GM12865 (cell line): ENCODE results near the gene PARVA.

Source experiments
- DNase-seq: peaks from one replicate; pipeline ENCODE4 v3.0.0; 2010; ENCODE audit warnings: low read depth
- H3K4me3 ChIP-seq: 2 replicates; pipeline ENCODE4 v1.5.1; 2011; ENCODE audit warnings: mild to moderate bottlenecking, low read depth, low read length, control low read depth
- TF ChIP-seq, protein P1 (sequence below): IDR thresholded peaks from 2 replicates; pipeline ENCODE4 v1.5.1; 2011; ENCODE audit warnings: low read length, control low read depth, low read depth, inconsistent platforms; ENCODE audit not compliant: insufficient read depth; ENCODE audit errors: missing control alignments

PARVA gene

DNA sequence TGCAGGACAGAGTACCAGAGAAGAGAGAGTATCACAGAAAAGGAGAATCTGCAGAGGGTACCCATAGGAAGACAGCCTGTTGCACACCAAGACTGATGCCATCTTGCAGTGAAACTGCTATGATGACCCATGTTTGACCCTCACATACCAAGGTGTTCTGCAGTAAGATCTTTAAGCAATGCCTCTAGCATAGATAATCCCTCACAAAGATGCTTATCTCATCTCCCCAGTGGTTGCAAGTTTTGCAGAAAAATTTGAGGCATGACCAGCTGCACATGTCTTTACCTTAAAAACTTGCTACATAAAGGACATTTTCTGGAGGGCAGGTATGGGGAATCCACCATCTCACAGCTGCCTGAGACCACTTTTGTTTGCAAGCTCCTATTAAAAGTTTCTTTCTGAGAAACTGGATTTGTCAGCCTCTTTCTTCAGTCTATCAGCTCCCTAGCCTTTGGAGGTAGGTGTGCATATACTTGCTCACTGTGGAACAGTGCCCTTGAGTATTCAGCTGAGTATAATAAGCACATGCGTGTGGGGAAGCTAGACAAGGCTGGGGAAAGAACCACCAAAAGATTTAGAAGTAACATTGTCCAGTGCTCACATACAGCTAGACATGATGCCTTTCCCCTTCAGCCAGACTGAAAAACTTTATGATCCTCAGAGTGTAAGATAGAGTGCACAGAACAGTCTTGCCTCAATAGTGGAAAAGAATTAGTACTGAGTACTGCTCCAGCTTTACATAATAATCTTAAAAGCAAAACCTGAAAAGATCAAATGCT, 196.5 kb downstream of the PARVA start:
- TF ChIP-seq, protein P1, sequence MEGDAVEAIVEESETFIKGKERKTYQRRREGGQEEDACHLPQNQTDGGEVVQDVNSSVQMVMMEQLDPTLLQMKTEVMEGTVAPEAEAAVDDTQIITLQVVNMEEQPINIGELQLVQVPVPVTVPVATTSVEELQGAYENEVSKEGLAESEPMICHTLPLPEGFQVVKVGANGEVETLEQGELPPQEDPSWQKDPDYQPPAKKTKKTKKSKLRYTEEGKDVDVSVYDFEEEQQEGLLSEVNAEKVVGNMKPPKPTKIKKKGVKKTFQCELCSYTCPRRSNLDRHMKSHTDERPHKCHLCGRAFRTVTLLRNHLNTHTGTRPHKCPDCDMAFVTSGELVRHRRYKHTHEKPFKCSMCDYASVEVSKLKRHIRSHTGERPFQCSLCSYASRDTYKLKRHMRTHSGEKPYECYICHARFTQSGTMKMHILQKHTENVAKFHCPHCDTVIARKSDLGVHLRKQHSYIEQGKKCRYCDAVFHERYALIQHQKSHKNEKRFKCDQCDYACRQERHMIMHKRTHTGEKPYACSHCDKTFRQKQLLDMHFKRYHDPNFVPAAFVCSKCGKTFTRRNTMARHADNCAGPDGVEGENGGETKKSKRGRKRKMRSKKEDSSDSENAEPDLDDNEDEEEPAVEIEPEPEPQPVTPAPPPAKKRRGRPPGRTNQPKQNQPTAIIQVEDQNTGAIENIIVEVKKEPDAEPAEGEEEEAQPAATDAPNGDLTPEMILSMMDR, result no peak
- H3K4me3 ChIP-seq, result no peak overlapping the region
- no peak for DNase-seq

DNA sequence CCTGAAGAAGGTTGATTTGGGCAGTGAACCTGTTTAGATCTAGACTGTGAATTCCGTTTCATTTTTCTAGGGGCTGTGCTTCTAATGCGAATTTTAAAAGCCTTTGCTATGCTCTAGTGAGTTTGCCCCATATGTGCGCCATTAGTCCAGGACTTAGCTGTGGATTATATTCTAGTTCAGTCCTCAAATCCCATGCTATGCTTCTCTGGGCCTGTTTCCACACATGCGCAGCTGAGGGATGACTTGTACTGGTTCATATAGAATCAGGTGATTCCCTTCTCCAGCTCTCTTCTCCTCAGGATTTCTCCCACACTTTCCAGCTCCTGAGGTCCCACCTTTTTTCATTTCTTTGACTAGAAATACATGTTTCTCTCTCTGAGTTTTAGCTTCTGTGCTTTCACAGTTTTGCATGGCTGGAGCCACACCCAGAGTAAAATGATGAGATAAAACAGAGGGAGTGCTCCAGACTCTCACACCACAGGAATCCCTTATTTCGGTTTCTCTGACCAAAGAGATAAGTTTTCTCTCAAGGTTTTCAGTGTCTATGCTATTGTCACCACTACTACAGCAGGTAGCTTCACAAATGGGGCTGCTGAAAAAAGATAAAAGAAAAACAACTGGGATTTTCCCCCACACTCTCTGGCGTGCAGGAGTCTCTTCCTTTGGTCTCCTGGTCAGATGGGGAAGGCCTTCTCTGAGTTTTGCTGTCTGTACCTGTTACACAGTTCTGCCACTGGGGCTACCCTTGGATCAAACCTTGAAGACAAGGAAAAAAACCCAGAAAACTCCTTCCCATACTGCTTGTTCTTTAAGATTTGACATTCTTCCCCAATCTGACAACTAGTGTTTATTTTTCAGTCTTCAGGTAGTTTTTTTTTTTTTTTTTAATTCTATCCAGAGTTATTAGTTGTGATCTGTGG, 200.6 kb downstream of the PARVA start:
- no peak overlapping the region for H3K4me3 ChIP-seq
- DNase-seq, result peak; percentile 15
- TF ChIP-seq, protein P1, result no peak

DNA sequence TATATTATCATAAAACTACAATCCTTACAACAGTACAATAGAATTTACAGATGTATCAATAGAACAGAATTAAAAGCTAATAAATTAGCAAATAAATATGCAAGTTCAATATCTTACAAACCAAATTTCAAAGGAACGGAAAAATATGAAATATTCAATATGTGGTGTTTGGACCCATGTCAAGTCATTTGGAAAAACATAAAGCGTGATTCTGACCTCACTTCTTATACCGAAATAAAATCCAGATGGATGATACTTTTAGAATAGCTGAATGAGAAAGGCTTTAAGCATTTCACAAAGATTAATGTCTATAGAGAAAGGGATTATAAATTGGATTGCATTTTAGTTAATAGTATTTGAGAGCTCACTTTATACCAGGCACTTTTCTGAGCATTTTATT, 204.0 kb downstream of the PARVA start:
- TF ChIP-seq, protein P1, result no peak
- no peak for DNase-seq
- H3K4me3 ChIP-seq, result no peak overlapping the region

DNA sequence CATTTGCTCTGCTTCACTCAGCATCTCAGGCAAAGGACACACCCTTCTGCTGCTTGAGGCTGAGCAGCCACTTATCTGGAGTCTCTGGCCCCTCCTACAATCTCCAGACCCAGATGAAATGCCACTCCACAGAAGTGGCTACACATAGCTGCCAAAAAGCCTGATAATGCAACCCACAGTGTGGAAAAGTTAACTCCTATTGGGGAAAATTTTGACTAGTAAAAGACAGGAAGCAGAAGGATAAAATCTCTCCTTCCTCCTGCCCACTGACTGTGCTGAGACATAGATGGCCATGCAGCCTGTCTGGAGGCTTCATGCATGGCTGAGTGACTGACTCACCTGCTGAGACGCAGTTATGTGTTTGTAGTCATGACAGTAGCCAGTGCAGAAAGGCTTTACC, 204.6 kb downstream of the PARVA start:
- H3K4me3 ChIP-seq, result no peak overlapping the region
- peak; percentile 39 for DNase-seq
- TF ChIP-seq, protein P1, result no peak
